Measurements from ENCODE around the gene YBX1.

- TF ChIP-seq, protein P1, sequence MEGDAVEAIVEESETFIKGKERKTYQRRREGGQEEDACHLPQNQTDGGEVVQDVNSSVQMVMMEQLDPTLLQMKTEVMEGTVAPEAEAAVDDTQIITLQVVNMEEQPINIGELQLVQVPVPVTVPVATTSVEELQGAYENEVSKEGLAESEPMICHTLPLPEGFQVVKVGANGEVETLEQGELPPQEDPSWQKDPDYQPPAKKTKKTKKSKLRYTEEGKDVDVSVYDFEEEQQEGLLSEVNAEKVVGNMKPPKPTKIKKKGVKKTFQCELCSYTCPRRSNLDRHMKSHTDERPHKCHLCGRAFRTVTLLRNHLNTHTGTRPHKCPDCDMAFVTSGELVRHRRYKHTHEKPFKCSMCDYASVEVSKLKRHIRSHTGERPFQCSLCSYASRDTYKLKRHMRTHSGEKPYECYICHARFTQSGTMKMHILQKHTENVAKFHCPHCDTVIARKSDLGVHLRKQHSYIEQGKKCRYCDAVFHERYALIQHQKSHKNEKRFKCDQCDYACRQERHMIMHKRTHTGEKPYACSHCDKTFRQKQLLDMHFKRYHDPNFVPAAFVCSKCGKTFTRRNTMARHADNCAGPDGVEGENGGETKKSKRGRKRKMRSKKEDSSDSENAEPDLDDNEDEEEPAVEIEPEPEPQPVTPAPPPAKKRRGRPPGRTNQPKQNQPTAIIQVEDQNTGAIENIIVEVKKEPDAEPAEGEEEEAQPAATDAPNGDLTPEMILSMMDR (IDR thresholded peaks at IDR 0.05), result no peak
- TF ChIP-seq POLR2A (IDR thresholded peaks at IDR 0.05), result no peak
These were observed 21.2 kb upstream of the YBX1 start for GRCh38 chr1:42660907-42661500.

All from right lobe of liver (tissue), 4 donors.